LNCaP clone FGC (cell line): ENCODE results near the gene OXNAD1.

Source experiments
- DNase-seq: peaks from one replicate; pipeline ENCODE4 v3.0.0-alpha.2; 2011; ENCODE audit warnings: low read depth
- H3K4me3 ChIP-seq: 2 replicates; pipeline ENCODE4 v1.5.1; 2011; ENCODE audit warnings: mild to moderate bottlenecking, low read depth, low read length, control low read depth
- CTCF ChIP-seq: IDR thresholded peaks from 2 replicates; pipeline ENCODE4 v1.5.1; 2012; ENCODE audit warnings: mild to moderate bottlenecking; ENCODE audit not compliant: control insufficient read depth, insufficient read depth; ENCODE audit errors: extremely low read depth

Gene OXNAD1

GRCh38 chr3:16301507-16301906 lies 36.5 kb downstream of the OXNAD1 start:
- TF ChIP-seq CTCF: no peak
- DNase-seq: no peak
- no peak overlapping the region for H3K4me3 ChIP-seq

DNA sequence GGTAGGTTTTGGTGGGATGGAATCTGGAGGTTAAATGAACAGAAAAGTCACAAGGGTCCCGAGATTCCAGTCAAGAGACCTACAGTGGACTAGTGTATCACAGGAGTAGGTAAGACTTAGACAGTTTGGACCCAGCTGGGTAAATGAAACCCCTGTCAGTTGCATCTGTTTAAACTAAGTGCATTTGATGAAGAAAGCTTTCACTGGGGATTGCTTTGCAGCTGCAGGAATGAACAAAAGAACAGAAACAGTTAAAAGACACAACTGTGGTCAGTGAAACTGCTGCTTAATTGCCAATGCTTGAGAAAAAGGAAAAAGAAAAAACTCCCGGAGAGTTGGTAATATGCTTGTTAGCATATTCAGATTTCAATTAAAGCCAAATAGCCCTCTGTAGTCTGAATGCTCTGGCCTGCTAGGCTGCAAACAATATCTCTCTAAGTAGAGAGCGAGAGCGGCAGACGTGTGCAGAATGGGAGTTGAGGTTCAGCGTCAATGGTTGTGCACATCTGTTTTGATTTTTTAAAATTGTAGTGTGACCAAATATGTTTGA lies 37.1 kb downstream of the OXNAD1 start:
- no peak overlapping the region for H3K4me3 ChIP-seq
- DNase-seq: no peak
- TF ChIP-seq CTCF: no peak

- TF ChIP-seq CTCF: no peak
Observed at GRCh38 chr3:16303037-16303575, 38.1 kb downstream of the OXNAD1 start.

GRCh38 chr3:16304061-16305010 lies 39.3 kb downstream of the OXNAD1 start:
- no peak for DNase-seq
- TF ChIP-seq CTCF: no peak
- no peak overlapping the region for H3K4me3 ChIP-seq

More at GRCh38 chr3:16303037-16303575, 38.1 kb downstream of the OXNAD1 start:
- DNase-seq: no peak
- H3K4me3 ChIP-seq: no peak overlapping the region

- no peak for TF ChIP-seq CTCF
- DNase-seq: no peak
- no peak overlapping the region for H3K4me3 ChIP-seq
Observed at GRCh38 chr3:16305111-16305541, 40.1 kb downstream of the OXNAD1 start.

- TF ChIP-seq CTCF: no peak
- no peak overlapping the region for H3K4me3 ChIP-seq
- no peak for DNase-seq
Observed at GRCh38 chr3:16307832-16308531, 43.0 kb downstream of the OXNAD1 start.
